ENCODE results near the gene PAGE2B. TPM values are rescaled to one million over a fixed set of nuclear protein-coding genes. Genes with fewer than 3 reads are reported as not detected.

The PAGE2B gene
- total and polyA plus RNA-seq, 2 donors (not counting 1 experiment from before 2014, with no cell fraction given) = 0.67 TPM; not detected in 1

DNA sequence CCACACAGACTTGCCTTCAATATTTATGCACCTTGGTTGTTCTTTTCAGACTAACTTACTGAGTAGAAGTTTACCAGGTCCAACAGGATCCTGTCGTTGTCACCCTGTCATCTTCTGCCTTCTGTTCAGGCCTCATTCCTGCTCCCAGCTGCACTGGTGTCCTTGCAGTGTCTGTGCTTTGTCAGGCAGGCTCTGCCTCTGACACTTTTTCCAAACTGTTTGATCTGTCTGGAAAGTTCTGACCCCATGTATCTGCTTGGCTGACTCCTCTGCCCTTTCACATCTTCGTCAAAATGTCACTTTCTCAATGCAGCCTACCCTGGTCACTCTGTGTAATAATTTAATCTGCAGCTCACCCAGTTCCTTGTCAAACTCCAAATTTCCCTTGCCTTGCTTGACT is 23.9 kb downstream of the PAGE2B start:
- Histone ChIP-seq H3K9me3 (ENCODE audit: control extremely low read depth in 1 of 3, control insufficient read depth in 2 of 3, insufficient read depth in 1 of 3, low read length in 2 of 3) (no peaks in the 10 kb centered on the region), H3K36me3 (replicated peaks in 1 of 2; ENCODE audit: control extremely low read depth in 1 of 2, control insufficient read depth in 1 of 2, extremely low read depth in 1 of 2, insufficient read depth in 2 of 2, low read length in 1 of 2) (no peaks in the 10 kb centered on the region), H3K79me2 (ENCODE audit: control insufficient read depth, insufficient read depth, low read length) (no peaks in the 10 kb centered on the region), H3K27ac (ENCODE audit: low read length in 2 of 2) (no peak overlapping the region), H3K4me3 (ENCODE audit: control extremely low read depth in 1 of 5, extremely low read depth in 1 of 5, insufficient read depth in 1 of 5, low read depth in 2 of 5, low read length in 4 of 5) (no peak overlapping the region), H4K20me1 (ENCODE audit: control insufficient read depth, insufficient read depth, low read length, poor library complexity, severe bottlenecking) (no peaks in the 10 kb centered on the region), H3K9ac (ENCODE audit: low read length) (no peak overlapping the region), H3K4me2 (replicated peaks; ENCODE audit: low read depth, low read length, poor library complexity, severe bottlenecking) (no peak overlapping the region), H3K27me3 (replicated peaks in 1 of 4; ENCODE audit: control extremely low read depth in 1 of 4, control insufficient read depth in 3 of 4, insufficient read depth in 4 of 4, low read length in 3 of 4) (peaks cover 0 to 9% (median 1%) of the 10 kb centered on the region in 4 experiments), H3K4me1 (ENCODE audit: control insufficient read depth in 2 of 2, insufficient read depth in 2 of 2, low read length in 2 of 2) (no peaks in the 10 kb centered on the region), H2AFZ (ENCODE audit: insufficient read depth, low read depth, low read length, poor library complexity, severe bottlenecking) (no peak overlapping the region)
- DNase-seq (no peak), ATAC-seq (ENCODE audit: low read depth) (no peak)
- intact Hi-C loops (cut with micrococcal nuclease) = no loop called here
- Mint-ChIP-seq H3K27ac (no peak overlapping the region), H3K9me3 (ENCODE audit: insufficient read depth) (no peaks in the 10 kb centered on the region), H3K4me1 (no peaks in the 10 kb centered on the region), H3K27me3 (peaks cover 3% of the 10 kb centered on the region), H3K4me3 (no peak overlapping the region)
- no peak for TF ChIP-seq CTCF (IDR thresholded peaks at IDR 0.05)
- WGBS (ENCODE audit: insufficient coverage) = 60% methylated on average over 1 of the region's 2 CpGs
- CTCF ChIA-PET = no interaction called here
- POLR2A ChIA-PET = no interaction called here

DNA sequence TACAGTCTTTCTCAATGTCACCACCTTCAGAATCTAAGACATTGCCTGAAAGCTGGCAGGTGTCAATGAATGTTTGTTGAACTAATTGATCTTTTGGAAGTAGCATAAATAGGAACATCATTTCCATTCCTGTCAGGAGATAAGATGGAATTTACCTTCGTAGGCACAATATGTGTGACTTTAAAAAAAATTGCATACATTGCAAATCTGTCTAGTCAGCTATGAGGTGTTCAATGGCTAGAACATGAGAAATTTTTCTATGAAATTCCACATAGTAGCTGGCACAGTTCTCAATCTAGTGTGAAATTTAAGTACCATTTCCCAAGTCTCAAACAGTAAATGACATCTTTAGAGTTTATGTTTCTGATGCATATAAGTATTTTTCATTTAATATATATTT is 24.3 kb downstream of the PAGE2B start:
- TF ChIP-seq EZH2 (IDR thresholded peaks at IDR 0.05; ENCODE audit: borderline replicate concordance, insufficient read depth, low read depth, low read length, poor library complexity, severe bottlenecking) (no peak), CTCF (IDR thresholded peaks at IDR 0.05) (no peak)
- Mint-ChIP-seq H3K4me3 (no peak overlapping the region), H3K9me3 (ENCODE audit: insufficient read depth) (no peaks in the 10 kb centered on the region), H3K4me1 (no peaks in the 10 kb centered on the region), H3K27ac (no peak overlapping the region), H3K27me3 (peaks cover 3% of the 10 kb centered on the region)
- POLR2A ChIA-PET = no interaction called here
- no peaks in the 10 kb centered on the region for H3K79me2 ChIP-seq (ENCODE audit: control insufficient read depth, insufficient read depth, low read length)
- no peaks in the 10 kb centered on the region for H3K4me1 ChIP-seq (ENCODE audit: control insufficient read depth in 2 of 2, insufficient read depth in 2 of 2, low read length in 2 of 2)
- no peak overlapping the region for H2AFZ ChIP-seq (ENCODE audit: insufficient read depth, low read depth, low read length, poor library complexity, severe bottlenecking)
- intact Hi-C loops (cut with micrococcal nuclease) = no loop called here
- no CpG with 5 or more reads among the region's 1 CpG for WGBS (ENCODE audit: insufficient coverage)
- CTCF ChIA-PET = no interaction called here
- no peak for DNase-seq
- no peak overlapping the region for H3K4me3 ChIP-seq (ENCODE audit: control extremely low read depth in 1 of 5, extremely low read depth in 1 of 5, insufficient read depth in 1 of 5, low read depth in 2 of 5, low read length in 4 of 5)
- H3K9me3 ChIP-seq (ENCODE audit: control extremely low read depth in 1 of 3, control insufficient read depth in 2 of 3, insufficient read depth in 1 of 3, low read length in 2 of 3) = no peaks in the 10 kb centered on the region
- no peak overlapping the region for H3K27ac ChIP-seq (ENCODE audit: low read length in 2 of 2)
- H3K27me3 ChIP-seq (replicated peaks in 1 of 4; ENCODE audit: control extremely low read depth in 1 of 4, control insufficient read depth in 3 of 4, insufficient read depth in 4 of 4, low read length in 3 of 4) = peaks cover 0 to 9% (median 1%) of the 10 kb centered on the region in 4 experiments
- no peaks in the 10 kb centered on the region for H3K36me3 ChIP-seq (replicated peaks in 1 of 2; ENCODE audit: control extremely low read depth in 1 of 2, control insufficient read depth in 1 of 2, extremely low read depth in 1 of 2, insufficient read depth in 2 of 2, low read length in 1 of 2)
- ATAC-seq (ENCODE audit: low read depth) = no peak
- no peak overlapping the region for H3K9ac ChIP-seq (ENCODE audit: low read length)
- H4K20me1 ChIP-seq (ENCODE audit: control insufficient read depth, insufficient read depth, low read length, poor library complexity, severe bottlenecking) = no peaks in the 10 kb centered on the region
- H3K4me2 ChIP-seq (replicated peaks; ENCODE audit: low read depth, low read length, poor library complexity, severe bottlenecking) = no peak overlapping the region
